GM21529 (cell line): ENCODE results near the gene RAB12.
"Not testable (repeated sequence)": the region's sequence is repeated elsewhere in the genome, so short reads cannot be mapped to it uniquely, and the experiment has no call there.

ENCODE experiments used
- ATAC-seq: cut with Tn5 transposase; IDR thresholded peaks from one replicate; pipeline ENCODE4 v1.9.1; 2021; ENCODE audit not compliant: unreplicated experiment

The RAB12 gene, protein sequence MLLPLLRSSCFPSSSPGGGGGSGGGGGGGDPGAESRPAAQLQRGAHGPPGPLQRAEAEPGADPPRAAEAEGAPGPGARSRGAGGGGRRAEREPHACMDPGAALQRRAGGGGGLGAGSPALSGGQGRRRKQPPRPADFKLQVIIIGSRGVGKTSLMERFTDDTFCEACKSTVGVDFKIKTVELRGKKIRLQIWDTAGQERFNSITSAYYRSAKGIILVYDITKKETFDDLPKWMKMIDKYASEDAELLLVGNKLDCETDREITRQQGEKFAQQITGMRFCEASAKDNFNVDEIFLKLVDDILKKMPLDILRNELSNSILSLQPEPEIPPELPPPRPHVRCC

DNA sequence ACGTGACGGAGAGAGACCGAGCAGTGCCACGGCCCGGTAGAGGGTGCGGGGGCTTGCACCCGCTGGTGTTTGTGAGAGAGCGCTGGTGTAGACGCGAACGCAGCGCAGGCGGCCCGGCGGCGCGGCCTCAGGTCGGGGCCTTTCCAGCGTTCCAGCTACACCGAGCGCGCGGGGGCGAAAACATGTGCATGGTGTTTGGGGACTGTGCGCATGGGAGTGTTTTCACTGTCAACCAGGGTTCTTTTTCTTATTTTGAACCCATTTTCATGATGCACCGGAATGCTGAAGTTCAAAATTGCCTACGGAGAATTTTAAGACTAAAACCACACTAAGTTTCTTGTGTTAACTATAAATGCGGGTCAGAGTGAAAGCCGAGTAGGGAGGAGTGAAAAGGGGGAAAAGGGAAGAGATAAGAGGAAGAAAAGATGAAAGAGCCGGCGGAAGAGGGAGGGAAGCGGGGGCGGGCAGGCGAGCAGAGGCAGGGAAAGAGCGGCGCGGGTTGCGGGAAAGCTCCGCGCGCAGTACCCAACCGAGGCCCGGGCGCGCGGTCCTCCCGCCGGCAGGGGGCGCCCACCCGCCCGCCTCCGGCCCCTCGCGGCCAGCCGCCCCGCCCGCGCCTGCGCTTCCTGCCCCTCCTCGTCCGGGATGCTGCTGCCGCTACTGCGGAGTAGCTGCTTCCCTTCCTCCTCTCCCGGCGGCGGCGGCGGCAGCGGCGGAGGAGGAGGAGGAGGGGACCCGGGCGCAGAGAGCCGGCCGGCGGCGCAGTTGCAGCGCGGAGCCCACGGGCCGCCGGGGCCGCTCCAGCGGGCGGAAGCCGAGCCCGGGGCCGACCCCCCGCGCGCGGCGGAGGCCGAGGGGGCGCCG, at the start of gene RAB12:
RAB12 (plus strand) TSS at position 643 of the 864 bp plus-strand sequence; CDS start at position 646, 3 bp downstream.
- ATAC-seq: peak; percentile 58

DNA sequence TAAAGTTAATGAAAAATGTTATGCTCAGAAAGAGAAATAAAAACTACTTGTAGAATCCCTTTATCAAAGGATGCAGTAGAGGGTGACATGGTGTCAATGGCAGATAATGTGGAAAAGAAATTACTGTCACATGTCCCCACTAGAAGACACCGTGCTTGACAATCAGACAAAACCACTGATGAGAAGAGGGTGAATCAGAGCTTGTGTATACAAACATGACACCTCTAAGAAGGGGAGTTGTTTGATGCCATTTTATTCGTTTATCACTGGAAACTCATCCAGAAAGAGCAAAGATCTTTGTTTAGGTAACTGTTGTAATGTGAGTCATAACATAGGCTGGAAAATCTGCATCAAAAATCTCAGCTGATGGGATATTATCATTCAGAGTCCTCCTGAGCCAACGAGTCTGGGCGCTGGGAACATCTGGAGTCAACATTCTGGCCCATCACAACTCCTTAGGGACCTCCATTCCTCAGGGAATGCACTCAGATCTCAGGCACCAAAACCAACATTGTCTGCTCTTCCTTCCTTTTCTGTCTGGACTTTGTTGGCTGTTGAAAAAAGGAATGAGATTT, 49.5 kb upstream of the RAB12 start:
- no peak for ATAC-seq

DNA sequence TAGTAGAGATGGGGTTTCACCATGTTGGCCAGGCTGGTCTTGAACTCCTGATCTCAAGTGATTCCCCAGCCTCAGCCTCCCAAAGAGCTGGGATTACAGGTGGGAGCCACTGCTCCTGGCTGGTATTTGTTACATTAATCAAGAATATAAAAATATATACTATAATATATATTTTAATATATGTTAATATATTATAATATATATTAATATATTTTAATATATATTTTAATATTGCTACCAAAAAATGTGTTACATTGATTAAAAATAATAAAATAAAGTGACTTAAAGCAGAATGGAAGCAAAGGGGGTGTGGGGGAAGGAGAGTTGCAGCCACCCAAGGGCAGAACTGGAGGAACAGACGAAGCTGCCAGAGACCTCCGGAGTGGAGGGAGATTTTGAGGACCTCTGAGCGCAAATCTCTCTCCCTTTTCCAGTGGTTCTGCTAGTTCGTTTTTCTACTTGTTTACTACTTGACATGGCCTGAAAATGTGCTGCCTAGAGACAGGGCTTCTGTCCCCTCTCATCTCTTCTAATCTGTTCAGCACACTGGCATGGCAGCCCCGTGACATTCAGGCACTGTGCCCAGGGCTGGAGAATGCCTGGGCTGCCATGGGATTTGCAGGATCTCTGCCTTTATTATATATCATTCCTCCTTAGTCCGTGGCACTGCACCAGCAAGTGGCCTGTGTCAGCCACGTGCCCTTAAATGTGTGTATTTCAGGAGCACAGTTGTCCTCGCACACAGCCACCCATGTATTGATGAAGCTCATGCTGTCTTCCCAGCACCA, 47.9 kb upstream of the RAB12 start:
- no peak for ATAC-seq

DNA sequence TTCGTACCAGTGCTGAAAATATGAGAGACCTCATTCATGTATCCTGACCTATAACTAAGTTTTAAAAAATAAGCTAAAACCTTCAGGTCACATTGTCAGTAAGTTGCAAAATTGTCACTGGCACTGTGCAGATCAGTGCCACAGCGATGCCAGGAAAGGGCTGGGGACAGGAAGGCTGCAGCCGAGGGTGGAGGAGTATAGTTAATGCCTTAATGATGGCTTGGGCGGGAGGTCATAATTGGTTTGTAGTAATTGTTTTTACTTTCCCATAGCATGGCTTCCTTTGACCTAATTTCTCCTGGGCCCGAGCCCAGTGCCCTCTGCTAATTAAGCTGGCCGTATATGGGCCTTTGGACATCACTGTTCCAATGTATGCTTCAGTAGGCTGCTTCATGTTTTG, 47.2 kb upstream of the RAB12 start:
- ATAC-seq: no peak

DNA sequence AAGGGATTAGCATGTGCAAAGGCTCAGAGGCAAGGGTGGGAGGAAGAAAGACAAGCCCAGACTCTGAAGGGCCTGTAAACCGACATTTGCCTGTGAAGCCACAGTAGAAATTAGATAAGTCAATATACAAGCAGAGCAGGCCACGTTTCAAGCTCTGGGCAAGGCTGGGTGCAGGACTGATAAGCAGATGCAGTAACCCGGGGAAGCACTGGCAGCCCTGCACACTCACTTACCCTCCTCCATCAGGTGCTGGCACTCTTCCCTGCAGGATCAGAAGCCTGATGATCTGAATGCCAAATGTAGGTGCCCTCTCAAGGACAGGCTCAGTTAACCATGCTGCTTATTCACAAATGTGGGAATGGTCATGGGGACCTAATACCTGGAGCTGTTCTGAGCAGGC, 46.3 kb upstream of the RAB12 start:
- no peak for ATAC-seq

DNA sequence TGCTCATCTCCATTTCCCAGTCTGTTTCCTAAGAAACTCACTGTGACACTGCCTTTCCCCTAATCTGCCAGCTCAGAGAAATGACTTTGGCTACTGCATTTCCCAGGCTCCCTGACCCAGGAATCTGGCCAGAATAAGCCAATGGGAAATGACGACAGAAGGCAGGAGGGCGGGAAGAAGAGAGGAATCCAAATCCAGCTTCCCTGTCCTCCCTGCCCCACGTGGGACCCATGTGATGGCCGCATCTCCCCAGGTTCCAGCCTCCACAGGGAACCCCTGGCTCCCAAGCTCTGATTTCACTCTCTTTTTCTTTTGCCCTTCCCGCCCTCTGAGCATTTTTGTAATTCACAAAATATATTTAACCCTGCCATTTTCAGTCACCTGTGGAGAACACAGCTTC, 37.8 kb upstream of the RAB12 start:
- ATAC-seq: no peak

DNA sequence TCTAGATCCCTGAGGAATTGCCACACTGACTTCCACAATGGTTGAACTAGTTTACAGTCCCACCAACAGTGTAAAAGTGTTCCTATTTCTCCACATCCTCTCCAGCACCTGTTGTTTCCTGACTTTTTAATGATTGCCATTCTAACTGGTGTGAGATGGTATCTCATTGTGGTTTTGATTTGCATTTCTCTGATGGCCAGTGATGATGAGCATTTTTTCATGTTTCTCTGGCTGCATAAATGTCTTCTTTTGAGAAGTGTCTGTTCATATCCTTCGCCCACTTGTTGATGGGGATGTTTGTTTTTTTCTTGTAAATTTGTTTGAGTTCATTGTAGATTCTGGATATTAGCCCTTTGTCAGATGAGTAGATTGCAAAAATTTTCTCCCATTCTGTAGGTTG, 35.5 kb upstream of the RAB12 start:
- ATAC-seq: not testable (repeated sequence)

DNA sequence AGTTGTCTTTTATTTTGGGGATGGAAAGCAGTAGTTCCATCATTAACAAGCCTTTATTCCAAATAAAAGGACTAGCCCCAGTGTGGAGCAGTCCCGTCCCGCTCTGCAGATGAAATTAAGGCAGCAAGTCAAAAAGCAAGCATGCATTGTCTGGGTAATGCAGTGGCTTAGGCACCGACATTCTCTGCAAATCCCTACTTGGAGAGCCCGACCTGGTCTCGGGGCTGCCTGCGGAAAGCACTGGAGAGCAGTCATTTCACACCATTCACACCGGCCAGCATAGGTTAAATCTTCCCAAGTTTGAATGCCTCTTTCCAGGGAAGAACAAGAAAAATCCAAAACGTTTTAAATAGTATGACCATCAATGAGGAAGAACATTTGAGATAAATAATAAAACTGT, 24.4 kb upstream of the RAB12 start:
- no peak for ATAC-seq

DNA sequence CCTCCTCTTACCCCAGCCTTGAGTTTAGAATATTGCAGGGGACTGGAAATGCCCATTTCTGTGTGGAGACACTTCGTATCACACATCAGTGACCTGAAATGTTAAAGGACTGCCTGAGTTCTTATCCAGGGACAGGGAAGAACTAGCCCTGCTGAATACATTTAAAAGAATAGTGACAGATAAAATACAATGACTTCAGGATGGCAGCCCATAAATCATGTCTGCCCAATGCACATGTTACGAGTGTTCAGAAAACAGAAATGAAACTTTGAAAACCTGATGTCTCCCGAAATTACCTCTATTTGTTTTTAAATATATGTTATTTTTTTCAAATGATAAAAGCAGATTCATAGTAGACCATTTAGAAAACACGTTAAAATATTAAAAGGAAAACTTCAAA, 22.3 kb upstream of the RAB12 start:
- no peak for ATAC-seq

DNA sequence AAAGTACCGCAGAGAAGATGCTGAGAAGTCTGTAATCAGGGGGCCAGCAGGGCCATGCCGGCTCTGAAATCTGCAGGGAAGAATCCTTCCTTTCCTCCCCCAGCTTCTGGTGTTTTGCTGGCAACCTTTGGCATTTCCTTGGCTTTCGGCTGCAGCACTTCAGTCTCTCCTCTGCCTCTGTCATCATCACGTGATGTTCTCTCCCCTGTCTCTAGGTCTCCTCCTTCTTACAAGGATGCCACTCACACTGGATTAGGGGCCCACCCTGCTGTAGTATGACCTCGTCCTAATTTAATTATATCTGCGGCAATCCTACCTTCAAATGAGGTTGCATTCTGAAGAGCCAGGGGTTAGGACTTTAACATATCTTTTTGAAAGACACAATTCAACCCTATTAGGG, 13.8 kb upstream of the RAB12 start:
- no peak for ATAC-seq

DNA sequence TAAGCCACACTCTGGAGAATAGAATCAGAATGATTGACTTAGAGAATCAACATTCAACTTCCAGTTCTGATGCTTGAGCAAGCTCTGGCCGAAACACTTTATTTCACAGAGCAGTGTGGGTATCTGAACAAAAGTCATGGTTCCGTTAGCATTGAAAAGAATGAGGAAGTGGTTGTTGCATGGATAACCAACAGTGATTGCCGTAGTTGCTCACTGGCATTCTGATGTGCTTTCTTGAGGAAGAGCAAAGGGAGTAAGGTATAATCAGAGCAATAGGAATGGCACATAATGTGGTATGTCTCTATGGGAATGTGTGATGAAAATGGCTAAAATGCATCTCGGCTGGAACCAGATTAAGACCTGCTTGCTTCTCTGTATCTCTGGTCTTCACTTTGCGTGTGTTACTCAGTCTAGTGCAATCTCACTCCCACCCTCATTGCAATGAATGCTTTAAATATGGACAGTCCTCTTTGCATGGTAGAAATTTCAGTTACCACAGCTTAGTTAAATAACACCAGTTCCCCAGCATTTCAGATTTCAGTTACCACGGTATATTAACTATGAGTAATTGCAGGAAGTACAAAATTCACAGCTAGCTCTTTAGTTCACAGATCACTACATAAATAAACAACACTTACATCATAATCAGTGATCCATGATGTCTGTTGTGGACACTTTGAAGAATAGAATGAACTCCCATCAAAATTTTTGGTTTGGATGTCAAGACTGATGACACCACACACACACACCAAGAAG, 7.8 kb upstream of the RAB12 start:
- ATAC-seq: peak; percentile 58

DNA sequence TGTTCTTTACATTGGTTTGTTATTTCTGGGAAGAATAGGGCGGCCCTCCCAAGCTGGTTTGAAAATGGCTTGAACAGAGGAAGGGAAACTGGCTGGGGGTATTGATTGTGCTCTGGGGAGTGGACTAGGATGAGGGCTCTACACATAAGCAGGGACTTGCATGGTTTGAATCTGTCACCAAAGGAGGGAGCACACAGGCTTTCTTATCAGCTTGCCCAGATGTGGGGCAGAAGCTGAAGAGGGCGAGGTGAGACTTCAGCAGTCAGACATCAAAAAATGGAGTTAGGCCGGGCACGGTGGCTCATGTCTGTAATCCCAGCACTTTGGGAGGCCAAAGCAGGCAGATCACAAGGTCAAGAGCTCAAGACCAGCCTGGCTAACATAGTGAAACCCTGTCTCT, 7.2 kb upstream of the RAB12 start:
- ATAC-seq: peak; percentile 21

DNA sequence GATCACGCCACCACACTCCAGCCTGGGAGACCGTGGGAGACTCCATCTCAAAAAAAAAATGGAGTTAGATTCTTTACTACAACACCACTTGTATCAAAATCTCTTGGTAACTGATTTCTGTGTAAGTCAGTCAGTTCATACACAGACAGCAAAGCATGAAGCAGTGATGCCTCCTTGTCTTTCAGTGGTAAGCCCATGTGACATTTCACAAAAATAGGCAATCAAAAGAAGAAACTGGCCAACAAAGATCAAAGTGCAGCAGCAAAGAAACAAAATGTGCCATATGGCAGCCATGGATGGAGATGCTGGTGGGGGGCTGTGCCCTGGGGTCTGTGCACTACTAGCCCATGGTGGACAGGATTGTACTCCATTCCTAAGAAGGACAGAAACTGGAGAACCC, 6.7 kb upstream of the RAB12 start:
- ATAC-seq: no peak

DNA sequence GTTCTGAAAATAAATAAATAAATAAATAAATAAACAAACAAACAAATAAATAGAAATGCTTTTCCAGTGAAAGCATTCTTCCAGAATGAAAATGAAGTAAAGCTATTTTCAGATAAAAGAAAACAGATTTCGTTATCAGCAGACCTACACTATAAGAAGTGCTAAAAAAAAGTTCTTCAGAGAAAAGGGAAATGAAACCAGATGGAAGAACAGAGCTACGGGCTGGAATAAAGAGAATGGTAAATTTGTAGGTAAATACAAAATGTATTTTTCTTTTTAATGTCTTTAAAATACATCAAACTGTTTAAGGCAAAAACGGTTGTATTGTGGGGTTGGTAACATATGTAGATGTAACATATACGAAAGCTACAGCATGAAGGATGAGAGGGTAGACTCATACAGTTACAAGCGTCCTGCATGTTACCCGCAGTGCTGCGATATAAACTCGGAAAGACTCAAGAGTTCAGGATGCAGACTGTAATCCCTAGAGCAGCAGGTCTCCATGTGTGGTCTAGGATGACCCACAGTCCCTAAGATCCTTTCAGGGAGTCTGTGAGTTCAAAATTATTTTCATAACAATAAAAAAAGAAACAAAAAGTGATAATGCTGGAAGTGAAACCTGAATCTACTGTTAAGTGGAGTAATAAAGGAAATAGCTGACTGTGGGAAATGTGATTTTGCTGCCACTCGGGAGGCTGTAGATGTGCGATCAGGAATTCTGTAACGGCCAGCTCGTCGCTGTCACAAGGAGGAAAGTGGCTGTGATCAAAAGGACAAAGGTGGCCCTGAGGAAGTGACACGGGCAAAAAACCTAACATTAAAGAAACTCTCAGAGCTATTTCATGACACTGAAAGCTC, 5.3 kb upstream of the RAB12 start:
- ATAC-seq: no peak

DNA sequence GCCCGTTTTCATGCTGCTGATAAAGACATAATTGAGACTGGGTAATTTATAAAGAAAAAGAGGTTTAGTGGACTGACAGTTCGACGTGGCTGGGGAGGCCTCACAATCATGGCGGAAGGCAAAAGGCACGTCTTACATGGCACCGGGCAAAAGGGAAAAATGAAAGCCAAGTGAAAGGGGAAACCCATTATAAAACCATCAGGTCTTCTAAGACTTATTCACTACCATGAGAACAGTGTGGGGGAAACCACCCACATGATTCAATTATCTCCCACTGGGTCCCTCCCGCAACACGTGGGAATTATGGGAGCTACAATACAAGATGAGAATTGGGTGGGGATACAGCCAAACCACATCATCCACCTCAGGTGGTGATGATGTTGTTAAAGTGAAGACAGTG, 3.3 kb upstream of the RAB12 start:
- ATAC-seq: no peak

DNA sequence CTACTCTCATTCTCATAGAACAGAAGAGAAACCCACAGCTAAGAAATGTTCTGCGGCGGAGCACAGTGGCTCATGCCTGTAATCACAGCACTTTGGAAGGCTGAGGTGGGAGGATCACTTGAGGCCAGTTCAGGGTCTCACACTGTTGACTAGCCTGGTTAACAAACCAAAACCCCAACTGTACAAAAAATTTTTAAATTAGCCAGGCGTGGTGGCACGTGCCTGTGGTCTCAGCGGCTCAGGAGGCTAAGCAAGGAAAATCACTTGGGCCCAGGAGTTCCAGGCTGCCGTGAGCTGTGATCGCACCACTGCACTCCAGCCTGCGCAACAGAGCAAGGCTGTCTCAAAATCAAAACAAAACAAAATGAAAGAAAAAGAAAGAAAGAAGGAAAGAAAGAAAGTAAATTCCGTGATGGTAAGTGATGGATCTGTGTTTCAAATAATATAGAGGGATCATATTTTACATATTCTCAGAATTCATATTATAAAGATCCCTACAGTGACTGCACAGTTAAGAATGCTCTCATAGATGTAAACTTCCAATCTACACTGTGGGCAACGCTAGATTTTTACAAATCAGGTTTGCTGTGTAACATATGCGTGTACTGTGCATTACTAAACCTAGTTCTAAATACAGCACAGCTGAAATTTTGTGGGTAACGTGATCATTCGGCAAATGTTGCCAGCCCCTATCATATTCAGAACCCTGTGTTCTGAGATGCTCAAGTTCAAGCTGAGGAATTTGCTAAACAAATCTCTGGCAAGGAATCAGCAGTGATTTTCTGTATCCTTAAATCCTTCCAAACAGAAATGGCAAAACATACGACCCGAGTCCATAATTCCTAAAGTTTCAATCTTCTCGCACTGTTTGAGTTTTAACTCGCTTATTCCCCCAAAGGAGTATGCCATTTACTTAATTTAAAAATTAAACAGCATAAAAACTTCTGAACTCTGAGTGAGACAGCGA, 1.2 kb upstream of the RAB12 start:
- no peak for ATAC-seq

DNA sequence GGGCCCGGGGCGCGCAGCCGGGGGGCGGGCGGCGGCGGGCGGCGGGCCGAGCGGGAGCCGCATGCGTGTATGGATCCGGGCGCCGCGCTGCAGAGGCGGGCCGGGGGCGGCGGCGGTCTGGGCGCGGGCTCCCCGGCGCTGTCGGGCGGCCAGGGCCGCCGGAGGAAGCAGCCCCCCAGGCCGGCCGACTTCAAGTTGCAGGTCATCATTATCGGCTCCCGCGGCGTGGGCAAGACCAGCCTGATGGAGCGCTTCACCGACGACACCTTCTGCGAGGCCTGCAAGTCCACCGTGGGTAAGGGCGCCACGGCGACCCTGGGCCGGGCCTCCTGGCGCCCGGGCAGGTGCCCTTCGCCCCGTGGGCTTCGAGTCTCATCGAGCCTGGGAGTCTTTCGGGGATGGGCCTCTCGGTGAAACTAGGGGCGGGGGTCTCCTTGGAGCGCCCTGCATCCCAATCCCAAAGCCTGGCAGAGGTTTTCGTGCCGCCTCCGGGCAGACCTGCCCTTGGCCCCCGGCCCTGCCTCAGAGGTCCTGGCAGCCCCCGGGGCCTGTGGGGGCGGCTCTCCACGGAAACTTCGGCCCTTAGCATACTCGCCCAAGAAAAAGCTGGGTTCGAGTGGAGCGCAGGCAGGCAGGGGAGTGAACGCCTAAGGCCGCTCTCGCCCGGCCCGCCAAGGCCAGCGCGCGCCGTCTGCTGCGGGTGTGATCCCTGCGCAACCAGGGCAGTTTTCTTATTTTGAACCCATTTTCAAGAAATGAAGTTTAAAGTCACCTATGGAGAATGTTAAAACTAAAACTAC, 622 bp downstream of the RAB12 start:
- ATAC-seq: peak; percentile 18

DNA sequence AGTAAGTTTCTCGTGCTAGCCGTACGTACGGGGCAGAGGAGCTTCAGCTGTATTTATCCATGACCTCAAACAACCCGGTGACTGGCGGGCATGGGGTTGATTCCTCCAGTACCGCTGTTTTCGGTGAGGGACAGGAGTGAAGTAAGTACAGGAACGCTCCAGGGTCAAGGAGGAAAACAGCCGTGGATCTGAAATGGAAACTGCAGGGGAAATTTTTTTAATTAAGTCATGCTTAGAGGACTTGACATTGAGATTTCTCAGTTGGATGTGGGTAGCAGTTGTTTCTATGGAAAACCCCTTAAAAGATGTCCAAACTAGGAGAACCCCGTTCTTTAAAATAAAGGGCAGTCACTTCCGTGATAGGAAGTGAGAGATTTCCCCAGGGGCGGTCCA, 1.2 kb downstream of the RAB12 start:
- peak; percentile 4 for ATAC-seq
